Lower lobe of right lung (tissue), 2 donors: Measurements from ENCODE around the gene TNNI3. TPM values are rescaled to one million over a fixed set of nuclear protein-coding genes. Genes with fewer than 3 reads are reported as not detected.

Experiments
- ATAC-seq, 2 donors: fragments of 200-7000 bp; cut with Tn5 transposase; one replicate each; pipeline ENCODE4 v1.9.1; 2020 to 2022; ENCODE audit warnings: mild to moderate bottlenecking in 2 of 2, moderate library complexity in 2 of 2
- DNase-seq: peaks from one replicate; pipeline ENCODE4 v3.0.0-alpha.2; 2020
- H3K27ac ChIP-seq: fragments of 200-600 bp; one replicate; pipeline ENCODE4 v1.8.0; 2022
- H3K27me3 ChIP-seq: fragments of 200-600 bp; one replicate; pipeline ENCODE4 v1.8.0; 2022; ENCODE audit warnings: low read depth
- H3K36me3 ChIP-seq: fragments of 200-600 bp; one replicate; pipeline ENCODE4 v1.8.0; 2022; ENCODE audit warnings: mild to moderate bottlenecking
- H3K4me1 ChIP-seq: fragments of 200-600 bp; one replicate; pipeline ENCODE4 v1.8.0; 2022
- H3K4me3 ChIP-seq: fragments of 200-600 bp; one replicate; pipeline ENCODE4 v1.8.0; 2022; ENCODE audit warnings: mild to moderate bottlenecking
- H3K9me3 ChIP-seq: fragments of 200-600 bp; one replicate; pipeline ENCODE4 v1.8.0; 2022
- intact Hi-C: fragments of 100-400 bp; cut with DNase I; formaldehyde crosslinking; loops from one replicate; pipeline ENCODE4 v1.11.0; 2022
- total RNA-seq: library from RNA; stranded (reverse); fragmentation: NEBNext Ultra II Directional; extraction: Animal tissue kit (Norgen Biotek cat#: 25700); gene quantifications from one replicate; pipeline ENCODE4 v1.2.1, GENCODE V29; 2021
- TF ChIP-seq, protein P1 (sequence below): fragments of 200-600 bp; IDR thresholded peaks from one replicate; pipeline ENCODE4 v1.8.0; 2022; ENCODE audit warnings: antibody characterized with exemption, mild to moderate bottlenecking
- donor health status: DM: no; HTN: yes; CAD: no; lungs with severe emphysema.

TNNI3 gene
- total RNA-seq, 1 donor from 2014 or later: 2.3 TPM

GRCh38 chr19:55134736-55135135 is 22.8 kb downstream of the TNNI3 start:
- peaks cover 60% of the 10 kb centered on the region for H3K27me3 ChIP-seq
- TF ChIP-seq, protein P1, sequence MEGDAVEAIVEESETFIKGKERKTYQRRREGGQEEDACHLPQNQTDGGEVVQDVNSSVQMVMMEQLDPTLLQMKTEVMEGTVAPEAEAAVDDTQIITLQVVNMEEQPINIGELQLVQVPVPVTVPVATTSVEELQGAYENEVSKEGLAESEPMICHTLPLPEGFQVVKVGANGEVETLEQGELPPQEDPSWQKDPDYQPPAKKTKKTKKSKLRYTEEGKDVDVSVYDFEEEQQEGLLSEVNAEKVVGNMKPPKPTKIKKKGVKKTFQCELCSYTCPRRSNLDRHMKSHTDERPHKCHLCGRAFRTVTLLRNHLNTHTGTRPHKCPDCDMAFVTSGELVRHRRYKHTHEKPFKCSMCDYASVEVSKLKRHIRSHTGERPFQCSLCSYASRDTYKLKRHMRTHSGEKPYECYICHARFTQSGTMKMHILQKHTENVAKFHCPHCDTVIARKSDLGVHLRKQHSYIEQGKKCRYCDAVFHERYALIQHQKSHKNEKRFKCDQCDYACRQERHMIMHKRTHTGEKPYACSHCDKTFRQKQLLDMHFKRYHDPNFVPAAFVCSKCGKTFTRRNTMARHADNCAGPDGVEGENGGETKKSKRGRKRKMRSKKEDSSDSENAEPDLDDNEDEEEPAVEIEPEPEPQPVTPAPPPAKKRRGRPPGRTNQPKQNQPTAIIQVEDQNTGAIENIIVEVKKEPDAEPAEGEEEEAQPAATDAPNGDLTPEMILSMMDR: no peak
- no peaks in the 10 kb centered on the region for H3K9me3 ChIP-seq
- no peak overlapping the region for H3K27ac ChIP-seq
- intact Hi-C loops: no loop called here
- no peaks in the 10 kb centered on the region for H3K4me1 ChIP-seq
- H3K4me3 ChIP-seq: no peak overlapping the region
- no peak for ATAC-seq
- no peaks in the 10 kb centered on the region for H3K36me3 ChIP-seq
- DNase-seq: no peak

- Histone ChIP-seq H3K27me3 (peaks cover 53% of the 10 kb centered on the region), H3K36me3 (no peaks in the 10 kb centered on the region), H3K9me3 (no peaks in the 10 kb centered on the region), H3K27ac (no peak overlapping the region), H3K4me3 (no peak overlapping the region), H3K4me1 (no peaks in the 10 kb centered on the region)
- DNase-seq (no peak), ATAC-seq (peak in 1 of 2 donors; percentile 41)
- intact Hi-C loops: no loop called here
- TF ChIP-seq, protein P1: no peak
Observed at GRCh38 chr19:55133639-55134444, 23.7 kb downstream of the TNNI3 start.

- Histone ChIP-seq H3K36me3 (no peaks in the 10 kb centered on the region), H3K4me3 (no peak overlapping the region), H3K27me3 (peaks cover 44% of the 10 kb centered on the region), H3K9me3 (no peaks in the 10 kb centered on the region), H3K27ac (no peak overlapping the region), H3K4me1 (no peaks in the 10 kb centered on the region)
- TF ChIP-seq, protein P1: no peak
- intact Hi-C loops: no loop called here
- ATAC-seq (peak in 1 of 2 donors; percentile 32), DNase-seq (no peak)
Observed at GRCh38 chr19:55132453-55133129, 24.9 kb downstream of the TNNI3 start.

- Histone ChIP-seq H3K4me3 (no peak overlapping the region), H3K27ac (no peak overlapping the region), H3K4me1 (no peaks in the 10 kb centered on the region), H3K36me3 (no peaks in the 10 kb centered on the region), H3K27me3 (peaks cover 35% of the 10 kb centered on the region), H3K9me3 (no peaks in the 10 kb centered on the region)
- TF ChIP-seq, protein P1: no peak
- intact Hi-C loops: no loop called here
- ATAC-seq (no peak), DNase-seq (no peak)
Observed at GRCh38 chr19:55131421-55131820, 26.1 kb downstream of the TNNI3 start.

DNA sequence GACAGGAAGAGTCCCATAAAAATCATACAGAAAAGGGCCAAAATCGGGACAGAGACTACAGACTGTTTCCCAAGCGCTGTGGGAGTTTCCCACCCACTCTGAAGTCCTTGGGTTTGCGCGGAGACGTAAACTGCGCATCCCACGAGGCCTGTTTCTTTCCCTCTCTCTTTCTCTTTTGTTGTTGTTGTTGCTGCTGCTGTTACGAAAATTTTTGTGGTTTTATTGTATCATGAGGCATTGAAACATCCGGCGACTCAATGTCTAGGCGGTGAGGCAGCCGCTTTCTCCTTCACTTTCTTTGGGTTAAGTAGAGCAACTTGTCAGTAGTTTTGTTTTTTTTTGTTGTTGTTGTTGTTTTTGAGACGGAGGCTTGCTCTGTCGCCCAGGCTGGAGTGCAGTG is 38.5 kb downstream of the TNNI3 start:
- peaks cover 35% of the 10 kb centered on the region for H3K4me1 ChIP-seq
- H3K9me3 ChIP-seq: no peaks in the 10 kb centered on the region
- H3K36me3 ChIP-seq: no peaks in the 10 kb centered on the region
- H3K27ac ChIP-seq: no peak overlapping the region
- DNase-seq (no peak), ATAC-seq (no peak)
- H3K4me3 ChIP-seq: no peak overlapping the region
- intact Hi-C loops: no loop called here
- TF ChIP-seq, protein P1: no peak
- peaks cover 5% of the 10 kb centered on the region for H3K27me3 ChIP-seq
